HCT116 (cell line): ENCODE data around the gene CTU1. TPM values are rescaled to one million over a fixed set of nuclear protein-coding genes. Genes with fewer than 3 reads are reported as not detected.

Experiments used
- total RNA-seq: library from RNA; stranded (reverse); gene quantifications from one replicate; pipeline ENCODE4 v1.2.1, GENCODE V29; 2021; ENCODE audit not compliant: unreplicated experiment

The CTU1 gene
- total RNA-seq, 1 experiment from 2014 or later: 14.0 TPM

Other genes with a start within 250 kb of the CTU1 start
- gene KLK2, start 235.0 kb downstream of the CTU1 start, total RNA-seq: not detected
- gene KLK4, start 197.0 kb downstream of the CTU1 start, total RNA-seq: 0.84 TPM
- gene KLK5, start 155.4 kb downstream of the CTU1 start, total RNA-seq: 1.2 TPM
- gene KLK6, start 138.8 kb downstream of the CTU1 start, total RNA-seq: 40.5 TPM
- gene KLK7, start 124.5 kb downstream of the CTU1 start, total RNA-seq: 30.5 TPM
- 92.8 TPM for gene KLK8, start 106.8 kb downstream of the CTU1 start, total RNA-seq
- gene KLK10, start 88.7 kb downstream of the CTU1 start, total RNA-seq: 33.6 TPM
- gene KLK11, start 81.8 kb downstream of the CTU1 start, total RNA-seq: not detected
- not detected for gene KLK12, start 73.4 kb downstream of the CTU1 start, total RNA-seq
- gene KLK13, start 43.3 kb downstream of the CTU1 start, total RNA-seq: 3.2 TPM
- 0.76 TPM for gene KLK14, start 25.5 kb downstream of the CTU1 start, total RNA-seq
- gene SIGLEC9, start 16.5 kb upstream of the CTU1 start, total RNA-seq: not detected
- not detected for gene SIGLEC7, start 33.9 kb upstream of the CTU1 start, total RNA-seq
- 3.1 TPM for gene CD33, start 116.7 kb upstream of the CTU1 start, total RNA-seq
- not detected for gene SIGLECL1, start 142.7 kb upstream of the CTU1 start, total RNA-seq
- gene IGLON5, start 203.2 kb upstream of the CTU1 start, total RNA-seq: not detected
- gene VSIG10L, start 233.7 kb upstream of the CTU1 start, total RNA-seq: 4.6 TPM